CD4-positive, alpha-beta T cell treated with Interleukin-12 subunit alpha and Interleukin-12 subunit beta, for 1 hour (primary cell): Measurements from ENCODE around the gene KRTAP3-1.
"Not testable (repeated sequence)": the region's sequence is repeated elsewhere in the genome, so short reads cannot be mapped to it uniquely, and the experiment has no call there.

ENCODE experiments used
- DNase-seq: peaks from one replicate; pipeline ENCODE4 v3.0.0-alpha.2; 2020

The KRTAP3-1 gene

GRCh38 chr17:41013606-41014005 lies 4.7 kb upstream of the KRTAP3-1 start:
- no peak for DNase-seq

- DNase-seq: no peak
Observed at GRCh38 chr17:41013181-41013580, 4.3 kb upstream of the KRTAP3-1 start.

GRCh38 chr17:41012326-41013120 lies 3.6 kb upstream of the KRTAP3-1 start:
- no peak for DNase-seq

- no peak for DNase-seq
Observed at GRCh38 chr17:41010441-41010840, 1.5 kb upstream of the KRTAP3-1 start.

- DNase-seq: no peak
Observed at GRCh38 chr17:41009936-41010335, 1.0 kb upstream of the KRTAP3-1 start.

GRCh38 chr17:41009301-41009760 lies 403 bp upstream of the KRTAP3-1 start:
- no peak for DNase-seq

GRCh38 chr17:41004397-41004796 lies 4.5 kb downstream of the KRTAP3-1 start:
- no peak for DNase-seq

GRCh38 chr17:41003926-41004325 lies 5.0 kb downstream of the KRTAP3-1 start:
- DNase-seq: no peak

- no peak for DNase-seq
Observed at GRCh38 chr17:41002814-41003213, 6.1 kb downstream of the KRTAP3-1 start.

- no peak for DNase-seq
Observed at GRCh38 chr17:41001795-41002194, 7.1 kb downstream of the KRTAP3-1 start.

GRCh38 chr17:40999563-40999962 lies 9.4 kb downstream of the KRTAP3-1 start, which contains the start of gene KRTAP3-2:
Gene KRTAP3-2, minus strand, starts transcription at chr17:40999906. Its CDS starts 53 bp downstream, at chr17:40999853.
- DNase-seq: not testable (repeated sequence)

- no peak for DNase-seq
Observed at GRCh38 chr17:40997361-40997760, 11.6 kb downstream of the KRTAP3-1 start.

- no peak for DNase-seq
Observed at GRCh38 chr17:40996829-40997228, 12.1 kb downstream of the KRTAP3-1 start.

GRCh38 chr17:40995116-40995515 lies 13.8 kb downstream of the KRTAP3-1 start:
- DNase-seq: no peak

- no peak for DNase-seq
Observed at GRCh38 chr17:40993839-40994238, 15.1 kb downstream of the KRTAP3-1 start, which contains the start of gene KRTAP3-3. Gene KRTAP3-3, minus strand, starts transcription at chr17:40994164. Its CDS starts 67 bp downstream, at chr17:40994097.

GRCh38 chr17:40993084-40993483 lies 15.8 kb downstream of the KRTAP3-1 start:
- no peak for DNase-seq

- no peak for DNase-seq
Observed at GRCh38 chr17:40992666-40993065, 16.3 kb downstream of the KRTAP3-1 start.

GRCh38 chr17:40986920-40987319 lies 22.0 kb downstream of the KRTAP3-1 start:
- no peak for DNase-seq

- DNase-seq: no peak
Observed at GRCh38 chr17:40984226-40984625, 24.7 kb downstream of the KRTAP3-1 start, which contains the start of gene KRT40. Gene KRT40, minus strand, starts transcription at chr17:40984326. Its CDS starts 53 bp downstream, at chr17:40984273.

- DNase-seq: no peak
Observed at GRCh38 chr17:40981115-40981514, 27.8 kb downstream of the KRTAP3-1 start.

GRCh38 chr17:40980596-40980995 lies 28.3 kb downstream of the KRTAP3-1 start:
- no peak for DNase-seq

- no peak for DNase-seq
Observed at GRCh38 chr17:40980117-40980516, 28.8 kb downstream of the KRTAP3-1 start.

- DNase-seq: no peak
Observed at GRCh38 chr17:40978575-40979151, 30.3 kb downstream of the KRTAP3-1 start.

GRCh38 chr17:40975516-40975915 lies 33.4 kb downstream of the KRTAP3-1 start:
- no peak for DNase-seq
